NCI-H524 treated with DMSO at 0.1 percent for 48 hours (cell line): ENCODE measurements around the gene KIAA1958.
A peak's percentile ranks its signal among the peaks of the same experiment; 100 is the strongest.
"Not testable (repeated sequence)": the region's sequence is repeated elsewhere in the genome, so short reads cannot be mapped to it uniquely, and the experiment has no call there.

Experiments
- DNase-seq: peaks from one replicate; lab custom pipeline; 2025; lab: John Stamatoyannopoulos, UW

Gene KIAA1958

GRCh38 chr9:112555101-112555643 lies 68.5 kb downstream of the KIAA1958 start:
- no peak for DNase-seq

- no peak for DNase-seq
Observed at GRCh38 chr9:112555844-112556482, 69.3 kb downstream of the KIAA1958 start.

GRCh38 chr9:112556497-112557442 lies 70.1 kb downstream of the KIAA1958 start:
- no peak for DNase-seq

- DNase-seq: no peak
Observed at GRCh38 chr9:112558476-112558875, 71.8 kb downstream of the KIAA1958 start.

GRCh38 chr9:112558978-112559377 lies 72.4 kb downstream of the KIAA1958 start:
- no peak for DNase-seq

- no peak for DNase-seq
Observed at GRCh38 chr9:112559629-112560413, 73.2 kb downstream of the KIAA1958 start.

GRCh38 chr9:112562235-112562958 lies 75.8 kb downstream of the KIAA1958 start:
- no peak for DNase-seq

- no peak for DNase-seq
Observed at GRCh38 chr9:112569186-112569585, 82.6 kb downstream of the KIAA1958 start.

GRCh38 chr9:112570671-112571167 lies 84.1 kb downstream of the KIAA1958 start:
- no peak for DNase-seq

- DNase-seq: no peak
Observed at GRCh38 chr9:112571624-112572355, 85.2 kb downstream of the KIAA1958 start.

- DNase-seq: no peak
Observed at GRCh38 chr9:112572416-112572815, 85.8 kb downstream of the KIAA1958 start.

GRCh38 chr9:112574008-112574407 lies 87.4 kb downstream of the KIAA1958 start:
- no peak for DNase-seq

GRCh38 chr9:112575107-112575506 lies 88.5 kb downstream of the KIAA1958 start:
- DNase-seq: no peak

GRCh38 chr9:112581469-112582176 lies 95.0 kb downstream of the KIAA1958 start:
- no peak for DNase-seq

- DNase-seq: peak; percentile 18
Observed at GRCh38 chr9:112582371-112583262, 96.0 kb downstream of the KIAA1958 start.

GRCh38 chr9:112586599-112587155 lies 100.0 kb downstream of the KIAA1958 start:
- no peak for DNase-seq

GRCh38 chr9:112591875-112592274 lies 105.2 kb downstream of the KIAA1958 start:
- DNase-seq: not testable (repeated sequence)

- DNase-seq: no peak
Observed at GRCh38 chr9:112599732-112600131, 113.1 kb downstream of the KIAA1958 start.
